KOPT-K1 (cell line): ENCODE results near the gene TWF1.
"Not testable (repeated sequence)": the region's sequence is repeated elsewhere in the genome, so short reads cannot be mapped to it uniquely, and the experiment has no call there.

Experiments
- H3K27ac ChIP-seq: fragments of 200-600 bp; sonication (generic); 2 replicates; pipeline ENCODE4 v1.5.1; 2016; ENCODE audit warnings: antibody characterized with exemption, mild to moderate bottlenecking, low read depth, low read length; ENCODE audit not compliant: poor library complexity, severe bottlenecking
- H3K36me3 ChIP-seq: fragments of 200-600 bp; sonication (generic); 2 replicates; pipeline ENCODE4 v1.5.1; 2017; ENCODE audit warnings: antibody characterized with exemption, mild to moderate bottlenecking, low read length, moderate library complexity; ENCODE audit not compliant: insufficient read depth
- H3K9me3 ChIP-seq: fragments of 200-600 bp; sonication (generic); 2 replicates; pipeline ENCODE4 v1.5.1; 2017; ENCODE audit warnings: antibody characterized with exemption, low read length, mild to moderate bottlenecking; ENCODE audit not compliant: insufficient read depth, poor library complexity, severe bottlenecking

TWF1 gene

GRCh38 chr12:43805860-43806736, at the start of gene TWF1:
TWF1 (minus strand) TSS chr12:43806317; CDS start chr12:43806245, 72 bp downstream.
- Histone ChIP-seq H3K9me3 (no peaks in the 10 kb centered on the region), H3K36me3 (peaks cover 25% of the 10 kb centered on the region), H3K27ac (peak within 1 kb of the TSS; percentile 88)

- no peaks in the 10 kb centered on the region for H3K9me3 ChIP-seq
- H3K36me3 ChIP-seq = no peaks in the 10 kb centered on the region
- no peak overlapping the region for H3K27ac ChIP-seq
These were observed 46.6 kb upstream of the TWF1 start for GRCh38 chr12:43852744-43853143.

- Histone ChIP-seq H3K36me3 (no peaks in the 10 kb centered on the region), H3K9me3 (no peaks in the 10 kb centered on the region), H3K27ac (no peak overlapping the region)
These were observed 42.7 kb upstream of the TWF1 start for GRCh38 chr12:43848786-43849185.

- H3K36me3 ChIP-seq = no peaks in the 10 kb centered on the region
- no peaks in the 10 kb centered on the region for H3K9me3 ChIP-seq
- H3K27ac ChIP-seq = no peak overlapping the region
These were observed 42.0 kb upstream of the TWF1 start for GRCh38 chr12:43848226-43848507.

- not testable (repeated sequence) for H3K27ac ChIP-seq, H3K36me3 ChIP-seq, H3K9me3 ChIP-seq
These were observed 41.5 kb upstream of the TWF1 start for GRCh38 chr12:43847425-43848225.

GRCh38 chr12:43842259-43842658, 36.1 kb upstream of the TWF1 start:
- H3K36me3 ChIP-seq = no peaks in the 10 kb centered on the region
- no peaks in the 10 kb centered on the region for H3K9me3 ChIP-seq
- no peak overlapping the region for H3K27ac ChIP-seq

GRCh38 chr12:43841253-43841652, 35.1 kb upstream of the TWF1 start:
- no peaks in the 10 kb centered on the region for H3K36me3 ChIP-seq
- H3K27ac ChIP-seq = no peak overlapping the region
- no peaks in the 10 kb centered on the region for H3K9me3 ChIP-seq

- H3K9me3 ChIP-seq = no peaks in the 10 kb centered on the region
These were observed 34.2 kb upstream of the TWF1 start for GRCh38 chr12:43840338-43840737.

GRCh38 chr12:43836475-43836989, 30.4 kb upstream of the TWF1 start:
- Histone ChIP-seq H3K36me3 (no peaks in the 10 kb centered on the region), H3K27ac (no peak overlapping the region), H3K9me3 (no peaks in the 10 kb centered on the region)

More at GRCh38 chr12:43840338-43840737, 34.2 kb upstream of the TWF1 start:
- Histone ChIP-seq H3K27ac (no peak overlapping the region), H3K36me3 (no peaks in the 10 kb centered on the region)

- Histone ChIP-seq H3K27ac (no peak within 1 kb of the TSS), H3K9me3 (no peaks in the 10 kb centered on the region), H3K36me3 (no peaks in the 10 kb centered on the region)
These were observed 29.7 kb upstream of the TWF1 start, which contains the start of gene TMEM117 for GRCh38 chr12:43835656-43836474. TMEM117 (plus strand) TSS chr12:43836081.

GRCh38 chr12:43835264-43835655, 29.1 kb upstream of the TWF1 start:
- H3K36me3 ChIP-seq = no peaks in the 10 kb centered on the region
- H3K27ac ChIP-seq = no peak overlapping the region
- H3K9me3 ChIP-seq = no peaks in the 10 kb centered on the region

- Histone ChIP-seq H3K27ac (no peak overlapping the region), H3K9me3 (no peaks in the 10 kb centered on the region), H3K36me3 (no peaks in the 10 kb centered on the region)
These were observed 26.5 kb upstream of the TWF1 start for GRCh38 chr12:43832463-43833168.

- Histone ChIP-seq H3K9me3 (no peaks in the 10 kb centered on the region), H3K36me3 (no peaks in the 10 kb centered on the region), H3K27ac (no peak overlapping the region)
These were observed 21.0 kb upstream of the TWF1 start for GRCh38 chr12:43827093-43827492.

GRCh38 chr12:43826681-43827080, 20.6 kb upstream of the TWF1 start:
- H3K9me3 ChIP-seq = no peaks in the 10 kb centered on the region
- H3K36me3 ChIP-seq = no peaks in the 10 kb centered on the region
- no peak overlapping the region for H3K27ac ChIP-seq
